WTC11 (cell line): ENCODE measurements around the gene RBBP6.

Experiments used
- ATF2 ChIP-seq: sonication (generic); formaldehyde crosslinking; IDR thresholded peaks from 2 replicates; pipeline ENCODE4 v1.8.1; 2022; ENCODE audit warnings: low read depth, missing genetic modification reagents, borderline replicate concordance
- CBFB ChIP-seq: sonication (generic); formaldehyde crosslinking; IDR thresholded peaks from 2 replicates; pipeline ENCODE4 v1.8.1; 2022; ENCODE audit warnings: mild to moderate bottlenecking, low read depth, missing genetic modification reagents
- CTCF ChIP-seq: fragments of 200-600 bp; IDR thresholded peaks from 2 replicates; pipeline ENCODE4 v1.8.0; 2022; ENCODE audit warnings: antibody characterized with exemption
- MXD4 ChIP-seq: fragments of 250-450 bp; sonication (Bioruptor Pico); IDR thresholded peaks from 2 replicates; pipeline ENCODE4 v1.8.0; 2021; ENCODE audit warnings: mild to moderate bottlenecking, moderate library complexity, borderline replicate concordance

GRCh38 chr16:24609740-24610415 is 70.5 kb downstream of the RBBP6 start:
- TF ChIP-seq CTCF: no peak
- no peak for TF ChIP-seq ATF2 (CRISPR knock-in tag)
- no peak for TF ChIP-seq CBFB (CRISPR knock-in tag)
- TF ChIP-seq MXD4: no peak
